ENCODE results near the gene VPS54.

GRCh38 chr2:63898839-63899238 lies 120.4 kb downstream of the VPS54 start:
- TF ChIP-seq TAF1 (IDR thresholded peaks at IDR 0.05; ENCODE audit: borderline replicate concordance, insufficient read depth, low read length), result no peak
- no peak for TF ChIP-seq POLR2AphosphoS5 (IDR thresholded peaks at IDR 0.05; ENCODE audit: low read depth, low read length)
- no peak for TF ChIP-seq SIN3A (IDR thresholded peaks at IDR 0.05; ENCODE audit: borderline replicate concordance, insufficient read depth, low read length)
